HG03039 (cell line): Measurements from ENCODE around the gene PDGFRB.

Source experiments
- ATAC-seq: cut with Tn5 transposase; IDR thresholded peaks from one replicate; pipeline ENCODE4 v1.9.1; 2021; ENCODE audit warnings: mild to moderate bottlenecking, moderate library complexity; ENCODE audit not compliant: unreplicated experiment

The PDGFRB gene

GRCh38 chr5:150146862-150147601 is 8.6 kb downstream of the PDGFRB start:
- ATAC-seq = no peak

- no peak for ATAC-seq
Measured at GRCh38 chr5:150146235-150146634, 9.4 kb downstream of the PDGFRB start.

- no peak for ATAC-seq
Measured at GRCh38 chr5:150144879-150145278, 10.8 kb downstream of the PDGFRB start.

GRCh38 chr5:150144246-150144801 is 11.3 kb downstream of the PDGFRB start:
- ATAC-seq = no peak

GRCh38 chr5:150143350-150144245 is 12.0 kb downstream of the PDGFRB start:
- ATAC-seq = no peak

- ATAC-seq = no peak
Measured at GRCh38 chr5:150142959-150143349, 12.7 kb downstream of the PDGFRB start.

- no peak for ATAC-seq
Measured at GRCh38 chr5:150142185-150142958, 13.3 kb downstream of the PDGFRB start.

- ATAC-seq = no peak
Measured at GRCh38 chr5:150141544-150142184, 14.0 kb downstream of the PDGFRB start.

GRCh38 chr5:150140830-150141229 is 14.8 kb downstream of the PDGFRB start:
- ATAC-seq = no peak

- ATAC-seq = no peak
Measured at GRCh38 chr5:150139334-150139733, 16.3 kb downstream of the PDGFRB start.

- no peak for ATAC-seq
Measured at GRCh38 chr5:150138551-150139265, 16.9 kb downstream of the PDGFRB start.

- ATAC-seq = no peak
Measured at GRCh38 chr5:150137997-150138396, 17.6 kb downstream of the PDGFRB start.

- ATAC-seq = no peak
Measured at GRCh38 chr5:150137168-150137957, 18.3 kb downstream of the PDGFRB start.

GRCh38 chr5:150136305-150137167 is 19.1 kb downstream of the PDGFRB start:
- no peak for ATAC-seq

- no peak for ATAC-seq
Measured at GRCh38 chr5:150135557-150136304, 19.9 kb downstream of the PDGFRB start.

- no peak for ATAC-seq
Measured at GRCh38 chr5:150134198-150134588, 21.5 kb downstream of the PDGFRB start.

- ATAC-seq = no peak
Measured at GRCh38 chr5:150133581-150134197, 22.0 kb downstream of the PDGFRB start.
